HG02884 (cell line): Measurements from ENCODE around the gene DMC1.
"Not testable (repeated sequence)": the region's sequence is repeated elsewhere in the genome, so short reads cannot be mapped to it uniquely, and the experiment has no call there.

ENCODE experiments used
- ATAC-seq: cut with Tn5 transposase; IDR thresholded peaks from one replicate; pipeline ENCODE4 v1.9.1; 2021; ENCODE audit warnings: mild to moderate bottlenecking, moderate library complexity; ENCODE audit not compliant: unreplicated experiment

Gene DMC1

GRCh38 chr22:38470179-38470578 is 99.8 kb downstream of the DMC1 start:
- ATAC-seq, result not testable (repeated sequence)

- no peak for ATAC-seq
Measured at GRCh38 chr22:38469306-38469781, 100.6 kb downstream of the DMC1 start.
